Hematopoietic multipotent progenitor cell (in vitro differentiated cells): Measurements from ENCODE around the gene IL21. TPM values are rescaled to one million over a fixed set of nuclear protein-coding genes. Genes with fewer than 3 reads are reported as not detected.
A peak's percentile ranks its signal among the peaks of the same experiment; 100 is the strongest.
"Not testable (repeated sequence)": the region's sequence is repeated elsewhere in the genome, so short reads cannot be mapped to it uniquely, and the experiment has no call there.

Source experiments
- DNase-seq, 3 donors: peaks; one replicate each; pipeline ENCODE4 v3.0.0-alpha.2; 2011 to 2015; ENCODE audit warnings: low read depth in 2 of 3, low spot score in 2 of 3
- total RNA-seq: library from RNA; depleted of rRNA; stranded (reverse); fragments of >200 nt; gene quantifications from one replicate; pipeline ENCODE4 v1.2.3, GENCODE V29; 2012

IL21 gene
- total RNA-seq = not detected

DNA sequence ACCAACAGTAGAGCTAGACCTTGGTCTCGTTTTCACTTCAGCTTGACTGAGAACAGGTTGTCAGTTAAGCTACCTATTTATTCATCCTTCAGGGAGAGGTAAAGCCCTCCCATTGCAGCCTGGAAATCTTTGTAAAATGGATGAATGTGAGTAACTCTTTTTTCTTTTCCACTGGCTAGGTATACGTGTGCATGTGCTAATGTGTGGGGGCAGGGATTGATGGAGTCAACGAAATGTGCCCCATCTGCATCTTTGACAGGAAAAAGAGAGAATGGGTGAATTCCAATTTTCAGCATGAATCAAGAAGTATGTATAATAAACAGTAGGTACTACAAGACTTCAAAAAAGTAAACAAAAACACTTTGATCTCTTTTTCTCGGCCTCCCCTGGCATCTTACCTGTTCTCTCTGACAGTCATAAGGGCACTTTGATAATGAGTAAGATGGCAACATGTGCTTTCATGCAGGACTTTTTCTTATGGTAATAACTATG, at the start of gene IL21:
TSS of gene IL21 (minus strand) at position 51 of the 492 bp plus-strand sequence. CDS start 55 bp downstream, outside the sequence.
- no peak for DNase-seq

DNA sequence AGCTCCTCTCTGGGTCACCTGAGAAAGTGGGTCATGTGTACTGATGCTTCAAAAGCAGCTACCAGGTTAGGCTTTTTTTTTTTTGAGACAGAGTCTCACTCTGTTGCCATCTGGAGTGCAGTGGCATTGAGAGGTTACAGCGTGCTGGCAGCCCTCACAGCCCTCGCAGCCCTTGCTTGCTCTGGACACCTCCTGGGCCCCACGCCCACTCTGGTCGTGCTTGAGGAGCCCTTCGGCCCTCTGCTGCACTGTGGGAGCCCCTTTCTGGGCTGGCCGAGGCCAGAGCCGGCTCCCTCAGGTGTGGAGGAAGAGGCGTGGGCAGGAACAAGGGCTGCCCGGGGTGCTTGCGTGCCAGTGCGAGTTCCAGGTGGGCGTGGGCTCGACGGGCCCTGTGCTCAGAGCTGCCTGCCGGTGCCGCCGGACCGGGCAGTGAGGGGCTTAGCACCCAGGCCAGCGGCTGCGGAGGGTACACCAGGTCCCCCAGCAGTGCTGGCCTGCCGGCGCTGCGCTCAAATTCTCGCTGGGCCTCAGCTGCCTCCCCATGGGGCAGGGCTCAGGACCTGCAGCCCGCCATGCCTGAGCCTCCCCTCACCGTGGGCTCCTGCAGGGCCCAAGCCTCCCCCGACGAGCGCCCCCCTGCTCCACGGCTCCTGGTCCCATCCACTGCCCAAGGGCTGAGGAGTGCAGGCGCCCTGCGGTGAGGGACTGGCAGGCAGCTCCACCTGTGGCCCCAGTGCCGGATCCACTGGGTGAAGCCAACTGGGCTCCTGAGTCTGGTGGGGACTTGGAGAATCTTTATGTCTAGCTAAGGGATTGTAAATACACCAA, 49.3 kb upstream of the IL21 start:
- DNase-seq = no peak

- DNase-seq = no peak
Observed at GRCh38 chr4:122668241-122668640, 47.4 kb upstream of the IL21 start.

DNA sequence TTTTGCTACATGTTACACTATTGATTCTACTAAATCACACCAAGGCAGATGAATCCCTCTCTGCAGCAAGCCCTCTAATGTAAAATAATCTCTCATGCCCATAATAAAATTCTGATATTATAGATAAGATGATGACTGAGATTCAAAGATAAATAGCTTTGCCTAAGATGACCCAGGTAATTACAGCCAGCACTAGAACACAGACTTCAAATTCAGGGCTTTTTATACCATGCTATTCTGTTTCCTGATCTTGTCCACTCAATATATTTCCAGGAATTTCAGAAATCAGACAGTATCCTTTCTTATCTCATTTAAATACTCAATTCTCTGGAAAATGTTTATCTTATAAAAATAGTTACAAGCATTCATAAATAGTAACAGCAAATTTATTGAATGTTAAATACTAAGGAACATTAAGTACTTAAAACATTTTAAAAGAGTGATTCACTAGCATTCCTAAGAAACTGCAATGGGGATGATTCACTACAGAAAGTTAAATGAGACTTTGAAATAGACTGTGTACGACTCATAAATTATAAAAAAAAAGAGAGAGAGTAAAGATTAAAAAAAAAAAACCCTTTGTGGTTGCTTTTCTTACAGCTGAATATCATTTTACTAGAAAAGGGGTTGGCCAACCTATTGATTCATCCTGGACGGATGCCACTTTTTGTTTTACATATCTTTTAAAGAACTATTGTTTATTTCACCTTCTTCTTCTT, 45.8 kb upstream of the IL21 start:
- no peak for DNase-seq

GRCh38 chr4:122665161-122665929, 44.5 kb upstream of the IL21 start:
- no peak for DNase-seq

GRCh38 chr4:122663814-122664610, 43.1 kb upstream of the IL21 start:
- no peak for DNase-seq

GRCh38 chr4:122663291-122663690, 42.4 kb upstream of the IL21 start:
- DNase-seq = no peak

GRCh38 chr4:122662701-122663100, 41.8 kb upstream of the IL21 start:
- DNase-seq = no peak

DNA sequence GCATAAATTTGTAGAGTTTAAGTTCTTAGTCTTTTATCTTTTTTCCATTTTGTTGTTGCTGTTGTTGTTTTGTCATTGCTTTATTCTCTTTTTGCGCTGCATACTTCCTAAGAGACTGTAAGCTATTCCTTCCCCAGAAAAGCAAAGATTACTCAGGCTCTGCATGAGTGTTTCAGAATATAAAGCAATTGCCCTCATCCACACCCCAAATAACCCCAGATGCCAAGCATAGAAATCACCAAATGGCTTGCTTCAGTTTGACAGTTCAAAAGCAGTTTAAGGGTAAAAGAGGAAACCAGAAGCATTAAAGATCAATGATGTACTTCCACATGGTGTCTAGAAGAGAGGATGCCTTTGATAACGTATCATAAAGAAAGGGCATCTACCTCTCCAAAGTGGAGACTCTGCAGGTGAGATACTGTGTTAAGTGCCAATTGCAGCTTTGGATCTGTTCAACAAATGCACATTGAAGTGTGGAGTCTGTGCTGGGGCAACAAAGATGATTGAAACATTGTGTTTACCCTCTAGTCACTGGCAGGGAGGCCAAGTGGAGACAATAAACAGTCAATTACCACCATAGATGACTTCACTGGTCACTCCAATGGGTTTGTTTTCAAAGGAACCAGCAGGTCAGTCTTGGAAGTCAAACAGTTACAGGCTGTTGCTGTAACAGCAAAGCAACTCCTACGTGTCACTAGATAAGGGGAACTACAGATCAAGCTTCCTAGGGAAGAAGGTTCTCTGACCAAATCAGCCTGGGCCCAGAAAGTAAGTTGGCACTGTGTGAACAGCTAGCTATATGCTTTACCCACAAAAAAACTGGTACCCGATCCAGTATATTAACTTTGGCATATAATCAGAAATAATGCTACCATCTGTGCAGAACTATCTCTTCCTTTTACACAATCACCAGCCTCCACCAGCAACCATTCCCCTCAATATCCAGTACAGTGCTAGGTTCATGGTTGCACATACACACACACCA, 40.6 kb upstream of the IL21 start:
- no peak for DNase-seq

DNA sequence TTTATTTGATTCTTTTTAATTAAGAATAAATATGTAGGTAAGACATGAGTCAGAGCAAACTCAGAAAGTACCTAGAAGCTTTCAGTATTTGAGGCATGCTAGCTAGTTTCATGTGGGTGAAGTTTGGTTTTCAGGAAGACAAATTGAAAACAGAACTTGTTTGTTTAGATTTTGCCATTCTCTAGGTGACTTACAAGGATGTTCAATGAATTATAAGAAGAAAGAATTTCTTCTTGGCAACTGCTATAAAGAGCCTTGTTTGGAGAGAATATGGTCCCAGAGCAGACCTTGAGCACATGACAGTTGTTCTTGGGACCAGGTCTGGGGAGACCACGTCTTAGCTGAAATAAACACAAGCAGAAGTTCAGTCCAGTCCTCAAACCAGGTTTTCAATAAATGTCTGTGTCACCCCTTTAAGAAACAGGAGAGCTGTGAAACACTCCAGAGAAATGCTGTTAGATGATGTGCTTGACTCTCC, 38.0 kb upstream of the IL21 start:
- no peak for DNase-seq

DNA sequence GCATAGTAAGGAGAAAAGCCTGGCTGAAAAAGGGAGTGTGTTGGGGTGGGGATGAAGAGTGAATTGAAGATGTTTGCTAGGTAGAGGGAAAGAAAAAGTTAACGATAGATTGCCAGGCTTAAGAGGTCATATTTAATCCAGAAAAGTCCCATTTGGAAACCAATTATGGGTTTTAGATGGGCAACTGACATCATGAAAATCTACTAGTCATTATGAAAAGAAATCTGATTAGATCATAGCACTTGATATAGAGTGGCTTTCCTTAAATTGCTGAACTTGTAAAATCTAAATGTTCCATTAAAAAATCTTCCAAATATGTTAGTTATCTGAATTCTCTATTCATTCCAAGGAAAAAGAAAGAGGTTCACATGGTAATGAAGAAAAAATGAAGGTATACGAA, 37.5 kb upstream of the IL21 start:
- DNase-seq = no peak

DNA sequence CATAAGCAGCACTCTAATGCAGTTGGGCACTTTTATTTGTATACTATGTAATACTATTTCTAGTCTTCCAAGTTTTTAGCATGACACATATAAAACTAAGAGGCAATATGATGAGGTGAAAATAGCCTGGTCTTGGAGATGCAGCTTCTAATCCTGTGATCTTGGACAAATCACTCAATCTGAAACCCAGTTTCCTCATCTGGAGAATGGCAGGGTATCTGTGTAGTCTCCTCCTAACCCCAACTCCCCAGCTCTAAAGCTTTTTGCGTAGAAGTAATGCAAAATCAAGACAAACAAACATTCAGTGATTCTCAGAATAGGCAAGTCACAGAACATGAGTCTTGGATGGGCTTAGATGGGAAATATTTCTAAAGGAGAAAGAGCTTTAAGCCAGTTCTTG, 36.7 kb upstream of the IL21 start:
- DNase-seq = no peak

- not testable (repeated sequence) for DNase-seq
Observed at GRCh38 chr4:122656583-122656982, 35.7 kb upstream of the IL21 start.

DNA sequence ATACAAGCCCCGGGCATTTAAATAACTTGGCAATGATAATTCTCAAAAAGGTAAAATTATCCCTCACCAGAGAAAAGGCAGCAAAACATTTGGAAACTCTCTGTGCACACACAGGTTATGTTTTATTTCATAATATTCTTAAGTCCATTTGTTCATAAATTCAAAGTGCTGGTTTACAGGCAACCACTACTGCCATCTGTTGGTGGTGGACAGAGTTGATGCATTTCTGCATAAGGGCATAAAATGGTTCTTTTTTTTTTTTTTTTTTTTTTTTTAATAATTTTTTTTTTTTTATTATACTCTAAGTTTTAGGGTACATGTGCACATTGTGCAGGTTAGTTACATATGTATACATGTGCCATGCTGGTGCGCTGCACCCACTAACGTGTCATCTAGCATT, 31.5 kb upstream of the IL21 start:
- peak; percentile 6 to 76 (median 47) for DNase-seq

GRCh38 chr4:122650148-122650547, 29.3 kb upstream of the IL21 start:
- DNase-seq = no peak

- DNase-seq = no peak
Observed at GRCh38 chr4:122647656-122648055, 26.8 kb upstream of the IL21 start.

- no peak for DNase-seq
Observed at GRCh38 chr4:122643257-122643656, 22.4 kb upstream of the IL21 start.

- DNase-seq = no peak
Observed at GRCh38 chr4:122639181-122639580, 18.3 kb upstream of the IL21 start.

DNA sequence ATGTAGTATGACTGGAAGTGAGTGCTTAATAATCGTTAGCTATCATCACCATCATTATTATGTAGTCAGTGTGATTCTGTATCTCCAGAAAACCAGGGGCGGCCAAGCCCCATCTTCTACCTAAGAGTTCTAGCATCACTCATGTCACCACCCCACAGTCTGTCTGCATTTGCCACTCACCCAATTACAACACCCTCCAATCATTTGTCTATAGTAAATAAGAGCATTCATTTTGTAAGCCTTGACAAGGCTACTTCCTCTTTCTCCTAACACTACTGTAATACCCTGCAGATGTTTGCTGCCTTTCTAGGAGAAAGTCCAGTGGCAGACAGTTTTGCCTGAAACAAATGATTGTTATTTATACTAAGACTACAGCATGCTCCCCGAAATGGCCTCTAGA, 15.8 kb upstream of the IL21 start:
- DNase-seq = peak in 1 of 3 donors; percentile 39
